Kidney epithelial cell (primary cell): Measurements from ENCODE around the gene DGKB. TPM values are rescaled to one million over a fixed set of nuclear protein-coding genes. Genes with fewer than 3 reads are reported as not detected.
A peak's percentile ranks its signal among the peaks of the same experiment; 100 is the strongest.

Source experiments
- DNase-seq: peaks from one replicate; pipeline ENCODE4 v3.0.0-alpha.2; 2010; ENCODE audit warnings: low read depth
- H3K27me3 ChIP-seq: 2 replicates; pipeline ENCODE4 v1.6.0; 2011; ENCODE audit warnings: low read length; ENCODE audit not compliant: control insufficient read depth, insufficient read depth
- H3K36me3 ChIP-seq: 2 replicates; pipeline ENCODE4 v1.5.1; 2011; ENCODE audit warnings: low read length; ENCODE audit not compliant: control insufficient read depth, insufficient read depth
- H3K4me3 ChIP-seq: 2 replicates; pipeline ENCODE4 v1.5.1; 2011; ENCODE audit warnings: low read depth, mild to moderate bottlenecking, control low read depth, low read length
- CTCF ChIP-seq: IDR thresholded peaks from 2 replicates; pipeline ENCODE4 v1.5.1; 2011; ENCODE audit warnings: mild to moderate bottlenecking, moderate library complexity, low read length, control low read depth, inconsistent platforms; ENCODE audit not compliant: insufficient read depth, poor library complexity, severe bottlenecking
- total RNA-seq: library from RNA; depleted of rRNA; stranded (reverse); fragments of >200 nt; gene quantifications from 2 replicates; pipeline ENCODE4 v1.2.3, GENCODE V29; 2015

Gene DGKB
- total RNA-seq, 1 donor from 2014 or later = not detected

- Histone ChIP-seq H3K4me3 (no peak overlapping the region), H3K36me3 (no peaks in the 10 kb centered on the region), H3K27me3 (no peaks in the 10 kb centered on the region)
- no peak for DNase-seq
- peak; percentile 35 for TF ChIP-seq CTCF
These were observed 184.7 kb downstream of the DGKB start for GRCh38 chr7:14717816-14718215.

- no peak for DNase-seq
- Histone ChIP-seq H3K4me3 (no peak overlapping the region), H3K36me3 (no peaks in the 10 kb centered on the region), H3K27me3 (no peaks in the 10 kb centered on the region)
- TF ChIP-seq CTCF = no peak
These were observed 185.4 kb downstream of the DGKB start for GRCh38 chr7:14717169-14717568.

GRCh38 chr7:14714161-14714728 is 188.3 kb downstream of the DGKB start:
- Histone ChIP-seq H3K36me3 (no peaks in the 10 kb centered on the region), H3K4me3 (no peak overlapping the region), H3K27me3 (no peaks in the 10 kb centered on the region)
- DNase-seq = peak; percentile 21
- no peak for TF ChIP-seq CTCF

- Histone ChIP-seq H3K4me3 (no peak overlapping the region), H3K36me3 (no peaks in the 10 kb centered on the region), H3K27me3 (no peaks in the 10 kb centered on the region)
- TF ChIP-seq CTCF = no peak
- no peak for DNase-seq
These were observed 204.3 kb downstream of the DGKB start for GRCh38 chr7:14698239-14698638.

GRCh38 chr7:14697684-14698083 is 204.9 kb downstream of the DGKB start:
- no peak for TF ChIP-seq CTCF
- no peak overlapping the region for H3K4me3 ChIP-seq
- H3K27me3 ChIP-seq = no peaks in the 10 kb centered on the region
- DNase-seq = no peak
- no peaks in the 10 kb centered on the region for H3K36me3 ChIP-seq

GRCh38 chr7:14691597-14692203 is 210.9 kb downstream of the DGKB start:
- H3K36me3 ChIP-seq = no peaks in the 10 kb centered on the region
- no peaks in the 10 kb centered on the region for H3K27me3 ChIP-seq
- TF ChIP-seq CTCF = peak; percentile 74
- no peak overlapping the region for H3K4me3 ChIP-seq
- no peak for DNase-seq
